Measurements from ENCODE around the gene TBC1D4.

TBC1D4 gene

GRCh38 chr13:75482070-75482819 is at the start of gene TBC1D4:
Gene TBC1D4, minus strand, starts transcription at chr13:75482169. Its CDS starts 402 bp downstream, at chr13:75481767.
- DNase-seq (ENCODE audit: low read depth) = peak; percentile 73

- no peak for DNase-seq (ENCODE audit: low read depth)
These were observed 48.6 kb upstream of the TBC1D4 start for GRCh38 chr13:75530549-75530961.

- DNase-seq (ENCODE audit: low read depth) = no peak
These were observed 40.0 kb upstream of the TBC1D4 start for GRCh38 chr13:75521956-75522355.

GRCh38 chr13:75518439-75519088 is 36.6 kb upstream of the TBC1D4 start:
- DNase-seq (ENCODE audit: low read depth) = no peak

GRCh38 chr13:75514080-75514995 is 32.4 kb upstream of the TBC1D4 start:
- no peak for DNase-seq (ENCODE audit: low read depth)

- no peak for DNase-seq (ENCODE audit: low read depth)
These were observed 31.3 kb upstream of the TBC1D4 start for GRCh38 chr13:75513271-75513670.

- no peak for DNase-seq (ENCODE audit: low read depth)
These were observed 30.3 kb upstream of the TBC1D4 start for GRCh38 chr13:75512253-75512652.

- no peak for DNase-seq (ENCODE audit: low read depth)
These were observed 29.2 kb upstream of the TBC1D4 start for GRCh38 chr13:75511051-75511625.

- DNase-seq (ENCODE audit: low read depth) = no peak
These were observed 26.1 kb upstream of the TBC1D4 start for GRCh38 chr13:75508002-75508548.

GRCh38 chr13:75507027-75508001 is 25.3 kb upstream of the TBC1D4 start:
- no peak for DNase-seq (ENCODE audit: low read depth)

GRCh38 chr13:75506018-75506417 is 24.0 kb upstream of the TBC1D4 start:
- no peak for DNase-seq (ENCODE audit: low read depth)

- DNase-seq (ENCODE audit: low read depth) = no peak
These were observed 23.4 kb upstream of the TBC1D4 start for GRCh38 chr13:75505327-75505726.

- no peak for DNase-seq (ENCODE audit: low read depth)
These were observed 14.0 kb upstream of the TBC1D4 start for GRCh38 chr13:75495938-75496337.

- DNase-seq (ENCODE audit: low read depth) = no peak
These were observed 12.5 kb upstream of the TBC1D4 start for GRCh38 chr13:75494491-75494890.

GRCh38 chr13:75493156-75493555 is 11.2 kb upstream of the TBC1D4 start:
- DNase-seq (ENCODE audit: low read depth) = no peak

GRCh38 chr13:75492389-75492788 is 10.4 kb upstream of the TBC1D4 start:
- no peak for DNase-seq (ENCODE audit: low read depth)

- no peak for DNase-seq (ENCODE audit: low read depth)
These were observed 9.4 kb upstream of the TBC1D4 start for GRCh38 chr13:75491376-75491775.

- no peak for DNase-seq (ENCODE audit: low read depth)
These were observed 7.7 kb upstream of the TBC1D4 start for GRCh38 chr13:75489502-75490263.

GRCh38 chr13:75486146-75487062 is 4.4 kb upstream of the TBC1D4 start:
- DNase-seq (ENCODE audit: low read depth) = no peak

All from GM04504 (cell line).